EL (cell line): Measurements from ENCODE around the gene THBS3.

ENCODE experiments used
- DNase-seq: peaks from one replicate; pipeline ENCODE4 v3.0.0-alpha.2; 2016

The THBS3 gene

GRCh38 chr1:155186794-155187455, 20.8 kb downstream of the THBS3 start:
- DNase-seq = no peak

DNA sequence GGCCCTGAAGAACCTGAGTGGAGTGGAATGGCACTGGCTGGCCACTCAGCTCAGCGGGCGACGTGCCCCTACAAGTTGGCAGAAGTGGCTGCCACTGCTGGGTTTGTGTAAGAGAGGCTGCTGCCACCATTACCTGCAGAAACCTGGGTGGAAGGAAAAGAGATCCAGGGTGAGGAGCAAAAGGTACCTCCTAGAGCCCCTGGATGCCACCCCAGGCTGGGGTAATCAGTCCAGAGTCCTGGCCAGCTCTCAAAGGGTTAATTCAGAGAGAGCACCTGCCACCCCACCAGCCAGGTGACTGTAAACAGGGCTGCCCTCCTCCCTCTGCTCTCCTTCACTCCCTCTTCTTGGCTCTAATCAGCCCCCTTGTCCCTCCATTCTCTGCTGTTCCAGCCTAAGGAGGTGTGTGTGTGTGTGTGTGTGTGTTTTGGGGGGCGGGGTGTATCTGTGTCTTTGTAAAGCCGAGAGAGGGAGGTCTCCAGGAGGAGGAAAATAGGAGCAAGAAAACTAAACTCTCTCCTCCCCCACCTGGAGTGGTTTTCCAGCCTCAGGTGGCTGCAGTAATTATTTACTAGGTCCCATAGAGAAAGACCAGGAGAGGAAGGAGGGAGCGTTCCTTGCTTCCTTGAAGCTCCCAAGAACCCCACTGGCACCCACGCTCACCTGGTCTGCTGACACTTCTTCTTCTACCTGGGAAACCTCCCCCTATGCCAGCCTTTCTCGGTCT, 21.5 kb downstream of the THBS3 start:
- no peak for DNase-seq

DNA sequence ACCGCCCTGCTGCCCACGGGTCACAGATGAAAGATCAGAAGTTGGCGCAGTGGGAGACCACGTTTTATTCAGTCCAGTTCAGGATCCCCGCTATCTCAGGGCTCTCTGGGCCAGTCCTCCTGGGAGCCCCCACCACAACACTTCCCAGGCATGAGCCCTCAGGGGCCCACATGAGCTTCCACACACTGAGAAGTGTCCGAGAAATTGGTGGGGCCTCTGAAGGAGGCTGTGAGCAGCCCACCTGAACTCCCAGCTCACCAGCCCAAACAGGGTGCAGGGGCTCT, 22.0 kb downstream of the THBS3 start:
- no peak for DNase-seq

DNA sequence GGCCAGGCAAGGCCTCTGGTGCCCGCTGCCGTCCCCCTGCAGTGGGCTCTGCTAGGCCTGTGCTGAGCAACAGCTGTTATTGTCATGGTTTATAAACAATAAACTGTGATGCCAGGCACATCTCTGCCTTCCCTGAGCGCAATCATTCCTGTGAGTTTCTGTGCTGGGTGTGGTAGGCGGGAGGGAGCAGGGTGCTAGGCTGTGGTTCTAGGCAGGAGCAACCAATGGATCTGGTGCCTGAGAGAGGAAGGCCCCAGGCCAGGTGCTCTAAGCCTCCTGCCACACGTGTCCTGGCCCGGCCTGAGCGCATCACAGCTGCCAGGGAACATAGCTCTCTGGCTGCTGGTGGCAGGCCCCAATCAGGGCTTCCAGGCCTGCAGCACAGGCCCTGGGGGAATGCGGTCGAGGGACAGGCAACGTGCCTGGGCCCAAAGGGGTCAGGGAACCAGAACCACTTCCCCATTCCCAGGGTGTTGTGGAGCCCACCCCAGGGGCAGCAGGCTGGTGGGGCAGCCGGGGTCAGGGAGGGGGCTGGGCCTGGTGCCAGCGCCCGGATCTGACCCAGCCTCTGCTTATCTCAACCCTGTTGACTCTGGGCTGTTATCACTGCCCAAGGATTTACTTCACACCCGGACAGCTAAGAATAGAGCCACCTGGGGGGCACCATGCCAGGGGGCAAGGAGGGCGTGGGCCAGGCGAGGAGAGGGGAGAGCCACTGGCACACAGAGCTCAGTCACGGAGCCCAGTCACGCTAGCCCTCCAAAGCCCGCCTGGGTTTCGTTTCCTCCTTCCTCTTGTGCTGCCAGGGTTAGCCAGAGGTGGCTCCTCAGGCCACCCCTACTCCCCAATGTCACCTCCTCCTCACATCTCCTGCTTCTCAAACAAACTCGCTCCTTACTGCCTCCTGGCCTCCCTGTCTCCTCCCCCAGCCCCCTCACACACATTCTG, 22.6 kb downstream of the THBS3 start:
- no peak for DNase-seq

- DNase-seq = no peak
Measured at GRCh38 chr1:155184351-155184811, 23.3 kb downstream of the THBS3 start.

DNA sequence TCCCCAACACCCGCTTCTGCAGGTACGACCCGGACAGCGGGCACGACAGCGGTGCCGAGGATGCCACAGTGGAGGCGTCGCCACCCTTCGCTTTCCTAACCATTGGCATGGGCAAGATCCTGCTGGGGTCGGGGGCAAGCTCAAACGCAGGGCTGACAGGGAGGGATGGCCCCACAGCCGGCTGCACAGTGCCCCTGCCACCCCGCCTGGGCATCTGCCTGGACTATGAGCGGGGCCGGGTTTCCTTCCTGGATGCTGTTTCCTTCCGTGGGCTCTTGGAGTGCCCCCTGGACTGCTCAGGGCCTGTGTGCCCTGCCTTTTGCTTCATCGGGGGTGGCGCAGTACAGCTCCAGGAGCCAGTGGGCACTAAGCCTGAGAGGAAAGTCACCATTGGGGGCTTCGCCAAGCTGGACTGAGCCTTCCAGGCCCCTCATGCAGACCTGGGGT, 23.9 kb downstream of the THBS3 start:
- DNase-seq = no peak

- DNase-seq = no peak
Measured at GRCh38 chr1:155182052-155182550, 25.6 kb downstream of the THBS3 start.

GRCh38 chr1:155181371-155182051, 26.2 kb downstream of the THBS3 start:
- no peak for DNase-seq

DNA sequence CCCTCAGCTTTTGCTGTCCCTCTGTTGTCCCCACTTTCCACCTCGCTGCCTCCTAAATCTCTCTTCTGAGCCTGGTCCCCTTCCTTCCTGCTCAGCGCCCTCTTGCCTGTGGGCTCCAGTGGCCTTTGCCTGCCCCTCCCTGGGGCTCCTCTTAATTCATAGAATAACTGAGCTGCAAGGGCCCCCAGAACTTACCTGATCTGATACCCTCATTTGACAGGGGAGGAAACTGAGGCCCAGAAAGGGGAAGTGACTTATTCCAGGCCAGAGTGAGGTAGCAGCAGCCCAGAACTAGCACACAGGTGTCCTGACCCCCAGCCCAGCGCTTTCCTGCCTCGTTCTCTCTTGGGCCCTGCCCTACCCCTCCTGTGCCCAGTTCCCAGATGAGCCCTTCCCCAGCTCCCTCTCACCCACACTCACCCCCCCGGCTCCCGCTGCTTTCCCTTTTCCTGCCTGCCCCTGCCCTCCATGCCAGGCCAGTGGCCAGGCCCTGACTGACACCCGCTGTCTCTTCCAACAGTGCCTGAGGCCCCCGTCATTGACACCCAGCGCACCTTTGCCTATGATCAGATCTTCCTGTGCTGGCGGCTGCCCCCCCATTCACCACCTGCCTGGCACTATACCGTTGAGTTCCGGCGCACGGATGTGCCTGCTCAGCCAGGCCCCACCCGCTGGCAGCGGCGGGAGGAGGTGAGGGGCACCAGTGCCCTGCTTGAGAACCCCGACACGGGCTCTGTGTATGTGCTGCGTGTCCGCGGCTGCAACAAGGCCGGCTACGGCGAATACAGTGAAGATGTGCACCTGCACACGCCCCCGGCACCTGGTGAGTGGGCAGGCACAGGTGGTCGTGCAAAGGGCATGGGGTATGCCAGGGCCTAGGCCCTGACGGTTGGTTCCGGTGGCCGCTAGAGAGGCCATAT, 28.3 kb downstream of the THBS3 start:
- DNase-seq = no peak

GRCh38 chr1:155178441-155179111, 29.1 kb downstream of the THBS3 start:
- DNase-seq = no peak

DNA sequence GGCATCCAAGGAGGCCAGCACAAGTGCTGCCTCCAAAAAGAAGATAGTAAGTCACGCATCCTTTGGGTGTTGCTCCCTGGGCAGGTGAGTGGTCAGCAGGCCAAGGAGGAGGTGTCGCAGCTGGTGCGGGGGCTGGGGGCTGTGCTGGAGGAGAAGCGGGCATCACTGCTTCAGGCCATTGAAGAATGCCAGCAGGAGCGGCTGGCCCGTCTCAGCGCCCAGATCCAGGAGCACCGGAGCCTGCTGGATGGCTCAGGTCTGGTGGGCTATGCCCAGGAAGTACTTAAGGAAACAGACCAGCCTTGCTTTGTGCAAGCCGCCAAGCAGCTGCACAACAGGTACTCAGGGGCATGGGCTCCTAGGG, 29.8 kb downstream of the THBS3 start:
- DNase-seq = no peak

- DNase-seq = no peak
Measured at GRCh38 chr1:155177192-155177917, 30.3 kb downstream of the THBS3 start.

- DNase-seq = peak; percentile 75
Measured at GRCh38 chr1:155176544-155177071, 31.1 kb downstream of the THBS3 start.

DNA sequence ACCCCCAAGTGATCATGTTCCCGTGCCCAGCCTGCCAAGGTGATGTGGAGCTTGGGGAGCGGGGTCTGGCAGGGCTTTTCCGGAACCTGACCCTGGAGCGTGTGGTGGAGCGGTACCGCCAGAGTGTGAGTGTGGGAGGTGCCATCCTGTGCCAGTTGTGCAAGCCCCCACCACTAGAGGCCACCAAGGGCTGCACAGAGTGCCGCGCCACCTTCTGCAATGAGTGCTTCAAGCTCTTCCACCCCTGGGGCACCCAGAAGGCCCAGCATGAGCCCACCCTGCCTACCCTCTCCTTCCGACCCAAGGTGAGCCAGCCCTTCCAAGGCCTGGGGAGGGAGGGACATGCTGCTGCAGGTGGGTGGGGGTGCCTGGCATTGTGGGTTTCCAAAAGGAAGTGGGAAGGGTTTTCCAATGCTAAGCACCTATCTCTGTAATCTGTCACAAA, 31.7 kb downstream of the THBS3 start:
- no peak for DNase-seq

GRCh38 chr1:155175281-155175926, 32.3 kb downstream of the THBS3 start:
- DNase-seq = no peak

DNA sequence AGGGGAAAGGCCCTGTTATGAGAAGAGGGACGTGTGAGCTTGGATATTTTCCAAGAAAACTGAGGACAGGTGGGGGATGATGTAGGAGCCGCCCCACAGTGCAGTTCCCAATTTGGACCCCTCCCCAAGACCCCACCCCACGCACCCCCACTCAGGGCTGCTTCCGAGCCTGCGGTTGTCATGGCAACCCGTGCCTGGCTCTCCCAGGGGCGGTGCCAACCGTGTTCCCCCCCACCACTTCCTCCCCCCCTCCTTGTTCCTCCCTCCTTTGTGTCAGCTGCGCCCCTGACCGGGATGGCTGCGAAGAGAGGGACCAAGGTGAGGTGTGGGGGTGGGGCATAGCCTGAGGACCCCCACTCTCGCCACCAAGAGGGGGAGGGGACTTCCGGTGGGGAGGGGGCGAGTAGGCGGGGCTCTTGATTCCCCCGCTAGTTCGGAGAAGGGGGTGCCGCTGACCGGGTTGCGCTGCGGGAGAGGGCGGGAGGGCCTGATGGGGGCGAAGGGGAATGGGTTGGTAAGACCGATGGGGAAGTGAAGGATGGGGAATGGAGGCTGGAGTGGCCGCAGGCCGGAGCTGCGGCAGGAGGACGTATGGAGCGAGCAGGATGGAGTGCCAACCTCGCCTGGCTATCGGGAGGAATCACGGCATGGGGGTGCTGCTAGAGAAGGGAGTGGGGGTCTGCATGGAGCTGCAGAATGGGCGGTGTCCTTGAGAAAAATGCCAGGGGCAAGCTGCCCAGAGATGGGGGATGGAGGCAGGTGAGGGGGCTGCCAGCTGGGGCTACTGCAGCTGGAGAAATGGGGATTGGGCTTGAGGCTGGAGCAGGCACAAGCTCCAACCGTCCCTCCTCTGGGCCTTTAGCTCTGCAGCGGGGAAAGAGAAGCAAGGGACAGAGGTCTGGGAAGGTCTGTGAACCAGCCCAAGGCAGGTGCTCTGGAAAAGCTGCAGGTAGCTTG, 33.1 kb downstream of the THBS3 start:
- DNase-seq = peak; percentile 41

GRCh38 chr1:155173478-155174323, 34.0 kb downstream of the THBS3 start, which contains the start of gene TRIM46:
TRIM46 (plus strand) TSS chr1:155173849; CDS start chr1:155173967, 118 bp downstream.
- DNase-seq = peak; percentile 72
